Ishikawa (cell line): ENCODE data around the gene SGPP2.

Experiments
- CEBPB ChIP-seq: IDR thresholded peaks from 2 replicates; pipeline ENCODE4 v1.6.1; 2012
- CREB1 ChIP-seq: IDR thresholded peaks from 2 replicates; pipeline ENCODE4 v1.6.1; 2012; ENCODE audit warnings: low read depth
- EGR1 ChIP-seq: IDR thresholded peaks from 2 replicates; pipeline ENCODE4 v1.6.1; 2012
- EP300 ChIP-seq: IDR thresholded peaks from 2 replicates; pipeline ENCODE4 v1.6.1; 2012; ENCODE audit warnings: borderline replicate concordance
- FOXM1 ChIP-seq: IDR thresholded peaks from 2 replicates; pipeline ENCODE4 v1.6.1; 2012; ENCODE audit warnings: low read depth, borderline replicate concordance
- NFIC ChIP-seq: IDR thresholded peaks from 2 replicates; pipeline ENCODE4 v1.6.1; 2012
- RAD21 ChIP-seq: IDR thresholded peaks from 2 replicates; pipeline ENCODE4 v1.6.1; 2012; ENCODE audit warnings: low read depth
- TAF1 ChIP-seq: IDR thresholded peaks from 2 replicates; pipeline ENCODE4 v1.6.1; 2012; ENCODE audit warnings: low read depth, mild to moderate bottlenecking
- TCF12 ChIP-seq: IDR thresholded peaks from 2 replicates; pipeline ENCODE4 v1.6.1; 2012; ENCODE audit warnings: low read depth
- TEAD4 ChIP-seq: IDR thresholded peaks from 2 replicates; pipeline ENCODE4 v1.6.1; 2012
- YY1 ChIP-seq: IDR thresholded peaks from 2 replicates; pipeline ENCODE4 v1.6.1; 2012; ENCODE audit warnings: low read depth
- ZBTB7A ChIP-seq: IDR thresholded peaks from 2 replicates; pipeline ENCODE4 v1.6.1; 2012; ENCODE audit warnings: low read depth
- TF ChIP-seq, protein P1 (sequence below): IDR thresholded peaks from 2 replicates; pipeline ENCODE4 v1.6.1; 2012
- TF ChIP-seq, protein P2 (sequence below): IDR thresholded peaks from 2 replicates; pipeline ENCODE4 v1.6.1; 2012; ENCODE audit warnings: low read depth, mild to moderate bottlenecking
- TF ChIP-seq, protein P3 (sequence below): IDR thresholded peaks from 2 replicates; pipeline ENCODE4 v1.6.1; 2012

Gene SGPP2

DNA sequence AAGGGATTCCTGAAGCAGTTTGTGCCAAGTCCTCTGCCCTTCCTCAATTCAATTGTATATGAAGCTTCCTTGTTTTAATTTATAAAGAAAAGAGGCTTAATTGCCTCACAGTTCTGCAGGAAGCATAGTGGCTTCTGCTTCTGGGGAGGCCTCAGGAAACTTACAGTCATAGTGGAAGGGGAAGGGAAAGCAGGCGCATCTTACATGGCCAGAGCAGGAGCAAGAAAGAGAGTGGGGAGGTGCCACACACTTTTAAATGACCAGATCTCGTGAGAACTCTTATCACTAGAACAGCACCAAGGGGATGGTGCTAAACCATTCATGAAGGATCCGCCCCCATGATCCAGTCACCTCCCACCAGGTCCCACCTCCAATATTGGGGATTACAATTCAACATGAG is 114.2 kb downstream of the SGPP2 start:
- TF ChIP-seq, protein P1, sequence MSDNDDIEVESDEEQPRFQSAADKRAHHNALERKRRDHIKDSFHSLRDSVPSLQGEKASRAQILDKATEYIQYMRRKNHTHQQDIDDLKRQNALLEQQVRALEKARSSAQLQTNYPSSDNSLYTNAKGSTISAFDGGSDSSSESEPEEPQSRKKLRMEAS = no peak
- TF ChIP-seq, protein P2, sequence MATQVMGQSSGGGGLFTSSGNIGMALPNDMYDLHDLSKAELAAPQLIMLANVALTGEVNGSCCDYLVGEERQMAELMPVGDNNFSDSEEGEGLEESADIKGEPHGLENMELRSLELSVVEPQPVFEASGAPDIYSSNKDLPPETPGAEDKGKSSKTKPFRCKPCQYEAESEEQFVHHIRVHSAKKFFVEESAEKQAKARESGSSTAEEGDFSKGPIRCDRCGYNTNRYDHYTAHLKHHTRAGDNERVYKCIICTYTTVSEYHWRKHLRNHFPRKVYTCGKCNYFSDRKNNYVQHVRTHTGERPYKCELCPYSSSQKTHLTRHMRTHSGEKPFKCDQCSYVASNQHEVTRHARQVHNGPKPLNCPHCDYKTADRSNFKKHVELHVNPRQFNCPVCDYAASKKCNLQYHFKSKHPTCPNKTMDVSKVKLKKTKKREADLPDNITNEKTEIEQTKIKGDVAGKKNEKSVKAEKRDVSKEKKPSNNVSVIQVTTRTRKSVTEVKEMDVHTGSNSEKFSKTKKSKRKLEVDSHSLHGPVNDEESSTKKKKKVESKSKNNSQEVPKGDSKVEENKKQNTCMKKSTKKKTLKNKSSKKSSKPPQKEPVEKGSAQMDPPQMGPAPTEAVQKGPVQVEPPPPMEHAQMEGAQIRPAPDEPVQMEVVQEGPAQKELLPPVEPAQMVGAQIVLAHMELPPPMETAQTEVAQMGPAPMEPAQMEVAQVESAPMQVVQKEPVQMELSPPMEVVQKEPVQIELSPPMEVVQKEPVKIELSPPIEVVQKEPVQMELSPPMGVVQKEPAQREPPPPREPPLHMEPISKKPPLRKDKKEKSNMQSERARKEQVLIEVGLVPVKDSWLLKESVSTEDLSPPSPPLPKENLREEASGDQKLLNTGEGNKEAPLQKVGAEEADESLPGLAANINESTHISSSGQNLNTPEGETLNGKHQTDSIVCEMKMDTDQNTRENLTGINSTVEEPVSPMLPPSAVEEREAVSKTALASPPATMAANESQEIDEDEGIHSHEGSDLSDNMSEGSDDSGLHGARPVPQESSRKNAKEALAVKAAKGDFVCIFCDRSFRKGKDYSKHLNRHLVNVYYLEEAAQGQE = no peak
- TF ChIP-seq NFIC (no peak), YY1 (no peak), ZBTB7A (no peak), CREB1 (no peak), EGR1 (no peak), CEBPB (no peak)

DNA sequence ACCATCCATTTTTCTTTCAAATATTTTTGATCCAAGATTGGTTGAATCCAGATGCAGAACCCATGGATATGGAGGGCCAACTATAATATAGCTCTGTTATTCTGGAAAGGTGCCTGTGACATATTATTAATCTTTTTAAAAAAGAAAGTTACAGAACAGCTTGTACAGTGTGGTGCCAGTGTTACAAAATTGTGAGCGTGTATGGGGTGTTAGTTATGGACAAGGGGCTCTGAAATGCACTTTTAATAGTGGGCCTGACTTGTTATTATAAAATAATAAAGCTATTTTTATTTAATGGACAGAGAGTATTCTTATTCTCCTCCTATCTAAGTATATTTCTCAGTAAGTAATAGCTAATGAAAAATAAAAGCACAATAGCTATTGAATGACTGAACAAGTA is 120.3 kb downstream of the SGPP2 start:
- TF ChIP-seq, protein P1 = no peak
- TF ChIP-seq NFIC = no peak
- TF ChIP-seq, protein P3, sequence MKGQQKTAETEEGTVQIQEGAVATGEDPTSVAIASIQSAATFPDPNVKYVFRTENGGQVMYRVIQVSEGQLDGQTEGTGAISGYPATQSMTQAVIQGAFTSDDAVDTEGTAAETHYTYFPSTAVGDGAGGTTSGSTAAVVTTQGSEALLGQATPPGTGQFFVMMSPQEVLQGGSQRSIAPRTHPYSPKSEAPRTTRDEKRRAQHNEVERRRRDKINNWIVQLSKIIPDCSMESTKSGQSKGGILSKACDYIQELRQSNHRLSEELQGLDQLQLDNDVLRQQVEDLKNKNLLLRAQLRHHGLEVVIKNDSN = no peak
- TF ChIP-seq EP300 = no peak
- no peak for TF ChIP-seq TAF1
- TF ChIP-seq, protein P2 = no peak
- TF ChIP-seq FOXM1 = no peak
- TF ChIP-seq CEBPB = no peak
- TF ChIP-seq ZBTB7A = no peak
- TF ChIP-seq CREB1 = no peak
- no peak for TF ChIP-seq TEAD4

DNA sequence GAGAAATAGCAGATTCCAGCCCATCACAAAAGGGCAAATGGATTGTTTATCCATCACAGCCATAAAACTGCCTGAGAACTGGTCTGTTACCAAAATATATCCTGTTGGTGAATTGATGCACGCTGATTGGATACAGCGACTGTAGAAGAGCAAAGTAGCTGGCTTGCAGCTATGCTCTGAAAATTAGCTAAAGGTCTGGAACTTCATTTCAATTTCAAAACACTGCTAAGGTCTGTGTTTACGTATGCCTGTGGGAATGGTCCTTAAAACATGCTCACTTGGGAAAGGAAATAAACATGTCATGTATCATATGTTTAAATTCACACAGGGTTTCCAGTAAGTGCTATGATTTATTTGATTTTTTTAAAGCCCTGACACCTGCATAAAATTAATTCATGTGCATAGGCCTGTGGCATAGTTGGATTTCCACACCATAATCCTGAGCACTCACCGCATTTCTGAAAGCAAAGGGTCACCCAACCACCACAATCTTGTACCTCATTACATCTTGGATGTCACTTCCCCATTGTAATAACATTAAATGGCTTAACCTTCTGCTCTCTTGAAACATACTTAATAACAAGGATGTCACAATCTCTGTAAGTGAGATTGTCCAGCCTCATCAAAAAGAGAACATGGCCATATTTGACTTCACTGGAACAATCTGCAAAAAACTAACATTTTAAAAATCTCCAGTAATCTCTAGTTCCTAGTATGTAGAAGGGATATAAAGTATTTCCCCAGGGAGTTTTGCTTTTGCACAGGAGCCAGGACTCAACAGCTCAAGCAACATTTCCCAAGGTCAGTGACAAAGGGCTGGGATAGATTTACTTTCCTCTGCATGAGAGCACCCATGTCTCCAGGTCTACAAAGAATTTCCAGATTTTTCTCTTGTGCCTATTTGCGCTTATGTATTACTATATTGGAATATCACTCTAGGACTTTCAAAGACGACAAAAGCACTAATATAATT is 121.8 kb downstream of the SGPP2 start:
- no peak for TF ChIP-seq RAD21
- TF ChIP-seq, protein P3 = no peak
- no peak for TF ChIP-seq CREB1
- no peak for TF ChIP-seq YY1
- no peak for TF ChIP-seq TAF1
- no peak for TF ChIP-seq FOXM1

DNA sequence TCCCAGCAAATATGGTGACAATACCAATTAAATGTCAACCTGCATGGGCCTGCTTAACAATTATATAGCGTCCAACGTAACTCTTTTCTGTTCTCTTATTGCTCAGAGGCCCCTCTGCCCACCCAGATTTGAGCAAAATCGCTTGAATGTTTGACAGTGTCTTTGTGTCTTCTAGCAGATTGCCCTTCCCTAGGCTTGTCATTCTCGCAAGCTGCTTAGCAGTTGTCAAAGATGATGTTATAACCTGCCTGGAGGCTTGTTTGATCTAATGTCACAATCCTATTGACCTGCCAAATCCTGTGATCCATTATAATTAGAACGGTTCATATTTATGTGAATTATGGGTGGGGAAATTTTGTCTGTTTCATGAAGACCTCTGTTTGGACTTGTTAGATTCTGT is 122.7 kb downstream of the SGPP2 start:
- TF ChIP-seq YY1 (no peak), CEBPB (no peak), ZBTB7A (no peak), FOXM1 (no peak), CREB1 (no peak), RAD21 (no peak), NFIC (no peak), TCF12 (no peak), TEAD4 (no peak), EP300 (no peak), EGR1 (no peak), TAF1 (no peak)
- TF ChIP-seq, protein P2 = no peak
- TF ChIP-seq, protein P1 = no peak
- TF ChIP-seq, protein P3 = no peak
